ENCODE results near the gene DOCK4.

The DOCK4 gene

DNA sequence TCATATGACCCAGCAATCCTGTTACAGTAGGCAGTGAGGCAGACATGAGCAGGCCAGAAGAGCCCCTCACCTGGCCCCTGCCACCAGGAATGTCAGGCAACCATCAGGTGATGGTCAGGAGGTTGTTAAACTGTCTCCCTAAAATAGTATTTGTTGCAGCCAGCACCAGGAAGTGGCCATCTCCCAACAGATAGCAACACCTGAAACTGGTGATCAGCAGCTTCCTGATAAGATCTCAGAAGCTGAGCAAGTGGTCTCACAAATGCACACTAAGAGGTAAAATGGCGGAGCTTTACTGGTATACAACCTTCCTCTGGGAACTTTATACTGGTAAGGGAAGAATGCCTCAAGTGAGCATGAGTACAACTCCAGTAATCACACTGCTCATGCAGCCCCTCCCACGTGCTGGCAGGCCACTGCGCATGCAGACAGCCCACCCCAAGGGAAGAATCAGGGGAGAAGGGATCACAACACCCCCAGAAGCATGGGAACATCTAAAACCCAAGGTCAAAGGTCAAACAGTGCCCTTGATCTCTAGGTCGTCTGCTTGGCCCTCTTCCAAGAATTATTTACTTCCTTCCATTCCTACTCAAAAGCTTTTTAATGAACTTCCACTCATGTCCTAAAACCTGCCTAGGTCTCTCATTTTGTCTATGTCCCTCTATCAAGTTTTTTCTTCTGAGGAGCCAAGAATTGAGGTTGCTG, 133.5 kb downstream of the DOCK4 start:
- no peak for DNase-seq (ENCODE audit: low read depth)
- TF ChIP-seq, protein P1, sequence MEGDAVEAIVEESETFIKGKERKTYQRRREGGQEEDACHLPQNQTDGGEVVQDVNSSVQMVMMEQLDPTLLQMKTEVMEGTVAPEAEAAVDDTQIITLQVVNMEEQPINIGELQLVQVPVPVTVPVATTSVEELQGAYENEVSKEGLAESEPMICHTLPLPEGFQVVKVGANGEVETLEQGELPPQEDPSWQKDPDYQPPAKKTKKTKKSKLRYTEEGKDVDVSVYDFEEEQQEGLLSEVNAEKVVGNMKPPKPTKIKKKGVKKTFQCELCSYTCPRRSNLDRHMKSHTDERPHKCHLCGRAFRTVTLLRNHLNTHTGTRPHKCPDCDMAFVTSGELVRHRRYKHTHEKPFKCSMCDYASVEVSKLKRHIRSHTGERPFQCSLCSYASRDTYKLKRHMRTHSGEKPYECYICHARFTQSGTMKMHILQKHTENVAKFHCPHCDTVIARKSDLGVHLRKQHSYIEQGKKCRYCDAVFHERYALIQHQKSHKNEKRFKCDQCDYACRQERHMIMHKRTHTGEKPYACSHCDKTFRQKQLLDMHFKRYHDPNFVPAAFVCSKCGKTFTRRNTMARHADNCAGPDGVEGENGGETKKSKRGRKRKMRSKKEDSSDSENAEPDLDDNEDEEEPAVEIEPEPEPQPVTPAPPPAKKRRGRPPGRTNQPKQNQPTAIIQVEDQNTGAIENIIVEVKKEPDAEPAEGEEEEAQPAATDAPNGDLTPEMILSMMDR (IDR thresholded peaks at IDR 0.05; ENCODE audit: control insufficient read depth, insufficient read depth, low read depth, low read length, missing control alignments) = no peak
- no peak overlapping the region for H3K4me3 ChIP-seq (ENCODE audit: control insufficient read depth, low read depth, low read length)

DNA sequence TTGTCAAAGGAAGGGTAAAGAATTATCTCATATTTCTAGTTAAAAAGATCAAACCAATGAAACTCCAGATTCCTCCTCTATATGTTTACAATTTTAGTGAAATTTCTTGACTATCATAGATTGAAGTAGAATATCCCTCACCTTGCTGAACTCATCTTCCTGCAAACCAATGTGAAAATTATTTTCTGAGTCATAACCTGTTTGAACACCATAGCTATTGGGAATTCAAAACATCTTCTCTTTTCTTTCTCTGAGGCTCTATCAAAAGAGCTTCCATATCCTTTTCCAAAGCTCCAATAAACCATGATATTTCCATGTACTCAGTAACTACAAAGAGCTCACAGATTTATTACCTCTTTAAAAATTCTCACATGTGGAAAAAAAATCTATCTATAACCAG, 134.3 kb downstream of the DOCK4 start:
- no peak overlapping the region for H3K4me3 ChIP-seq (ENCODE audit: control insufficient read depth, low read depth, low read length)
- no peak for DNase-seq (ENCODE audit: low read depth)
- TF ChIP-seq, protein P1 (IDR thresholded peaks at IDR 0.05; ENCODE audit: control insufficient read depth, insufficient read depth, low read depth, low read length, missing control alignments) = no peak

DNA sequence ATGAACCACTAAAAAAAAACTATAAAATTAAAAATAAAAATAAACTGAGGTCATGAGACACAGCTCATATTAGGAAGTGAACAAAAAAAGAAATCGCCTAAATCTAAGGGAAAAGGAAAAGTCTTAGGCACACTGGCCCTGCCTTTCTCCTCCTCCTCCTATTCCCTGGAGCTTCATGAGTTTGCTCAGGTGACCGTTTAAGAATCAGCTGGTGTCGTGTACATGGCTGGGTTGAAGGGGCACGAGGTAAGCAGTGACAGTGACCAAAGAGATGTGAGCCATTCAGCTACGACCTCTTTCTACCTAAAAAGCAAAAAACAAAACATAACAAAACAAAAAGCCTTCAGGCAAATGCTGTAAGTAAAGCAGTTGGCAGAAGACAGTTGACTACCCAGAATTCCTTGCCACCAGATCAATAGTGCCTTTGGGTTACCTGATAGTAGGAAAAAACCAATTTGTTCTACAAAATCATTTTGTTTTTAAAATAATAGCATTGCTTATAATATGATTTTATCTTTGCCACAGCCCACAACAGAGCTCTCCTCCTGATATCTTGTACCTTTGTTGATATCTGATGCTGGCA, 135.4 kb downstream of the DOCK4 start:
- TF ChIP-seq, protein P1 (IDR thresholded peaks at IDR 0.05; ENCODE audit: control insufficient read depth, insufficient read depth, low read depth, low read length, missing control alignments) = no peak
- DNase-seq (ENCODE audit: low read depth) = no peak
- no peak overlapping the region for H3K4me3 ChIP-seq (ENCODE audit: control insufficient read depth, low read depth, low read length)

DNA sequence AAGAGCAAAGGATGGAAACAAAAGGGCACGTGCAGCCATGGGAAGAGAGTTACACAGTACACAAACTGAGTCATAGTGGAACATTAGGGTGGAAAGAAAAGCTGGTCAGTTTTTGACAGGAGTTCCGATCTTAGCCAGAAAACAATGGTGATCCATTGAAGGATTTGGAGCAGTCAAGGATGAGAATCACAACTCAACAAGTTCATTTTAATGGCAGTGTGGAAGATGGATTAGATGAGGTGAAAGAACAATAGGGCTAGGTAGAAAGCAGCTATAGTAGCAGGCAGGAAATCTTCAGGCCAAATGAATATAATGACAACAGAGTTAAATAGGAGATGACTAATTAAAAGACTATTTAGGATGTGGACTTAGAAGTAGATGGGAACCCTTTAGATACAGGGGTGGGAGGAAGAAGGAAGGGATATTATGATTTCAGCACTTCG, 136.3 kb downstream of the DOCK4 start:
- H3K4me3 ChIP-seq (ENCODE audit: control insufficient read depth, low read depth, low read length) = no peak overlapping the region
- no peak for DNase-seq (ENCODE audit: low read depth)
- TF ChIP-seq, protein P1 (IDR thresholded peaks at IDR 0.05; ENCODE audit: control insufficient read depth, insufficient read depth, low read depth, low read length, missing control alignments) = no peak

DNA sequence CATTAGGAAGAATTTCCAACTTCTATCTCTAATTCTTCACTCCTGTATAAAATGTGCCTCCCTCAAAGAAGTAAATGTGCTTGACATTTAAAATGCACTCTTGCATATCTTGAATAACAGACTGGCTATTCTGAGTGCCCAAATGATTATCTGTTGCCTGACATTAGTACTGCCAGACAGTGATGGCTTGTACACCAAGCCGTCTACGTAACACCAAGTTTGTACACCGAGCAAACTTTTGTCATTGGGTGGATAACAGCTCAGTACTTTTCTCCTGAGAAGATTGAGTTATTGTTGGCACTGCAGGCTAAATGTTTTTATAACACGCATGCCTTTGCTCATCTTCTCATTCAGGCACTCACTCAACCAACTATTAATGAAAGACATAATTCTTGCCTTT, 137.2 kb downstream of the DOCK4 start:
- H3K4me3 ChIP-seq (ENCODE audit: control insufficient read depth, low read depth, low read length) = no peak overlapping the region
- TF ChIP-seq, protein P1 (IDR thresholded peaks at IDR 0.05; ENCODE audit: control insufficient read depth, insufficient read depth, low read depth, low read length, missing control alignments) = no peak
- no peak for DNase-seq (ENCODE audit: low read depth)

DNA sequence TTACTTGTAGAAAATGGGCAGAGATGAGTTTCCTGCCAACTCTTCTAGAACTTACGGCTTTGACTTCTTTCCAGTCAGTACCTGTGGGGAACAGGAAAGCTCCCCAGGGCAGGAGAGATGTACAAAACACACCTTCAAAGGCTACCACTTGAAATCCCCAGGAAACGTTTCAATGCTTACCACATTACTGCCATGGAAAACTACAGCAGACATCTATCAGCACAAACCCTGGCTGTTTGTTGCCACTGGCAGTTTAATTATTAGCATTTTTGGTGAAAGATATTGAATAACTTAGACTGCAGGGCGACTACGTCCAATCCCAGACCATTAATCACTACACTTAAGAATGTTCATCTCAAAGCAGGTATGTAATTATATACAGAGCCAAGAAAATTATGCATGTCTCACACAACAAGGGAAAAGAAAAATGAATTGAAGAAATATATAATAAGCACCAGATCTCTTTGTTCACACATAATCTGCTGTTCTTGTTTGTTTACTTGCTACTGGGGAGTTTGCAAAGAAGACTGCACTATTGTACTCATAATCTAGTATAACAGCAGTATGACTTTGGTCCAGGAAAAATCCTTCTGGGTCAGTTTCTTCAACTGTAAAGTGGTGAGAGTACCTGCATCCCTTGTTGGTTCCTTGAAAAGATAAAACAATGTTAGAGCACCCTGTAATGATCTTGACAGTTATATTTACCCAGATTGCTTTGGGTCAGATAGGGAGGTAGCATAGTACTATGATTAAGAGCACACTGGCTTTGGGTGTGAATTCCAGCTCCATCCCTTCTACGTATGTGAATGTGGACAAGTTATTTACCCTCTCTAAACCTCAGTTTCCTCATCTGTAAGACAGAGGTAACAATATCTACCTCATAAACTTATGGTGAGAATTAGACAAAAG, 138.3 kb downstream of the DOCK4 start:
- no peak overlapping the region for H3K4me3 ChIP-seq (ENCODE audit: control insufficient read depth, low read depth, low read length)
- no peak for DNase-seq (ENCODE audit: low read depth)
- TF ChIP-seq, protein P1 (IDR thresholded peaks at IDR 0.05; ENCODE audit: control insufficient read depth, insufficient read depth, low read depth, low read length, missing control alignments) = no peak
